Chondrocyte (in vitro differentiated cells): ENCODE data around the gene PHETA2. TPM values are rescaled to one million over a fixed set of nuclear protein-coding genes. Genes with fewer than 3 reads are reported as not detected.

Experiments used
- DNase-seq: peaks from one replicate; pipeline ENCODE4 v3.0.0; 2021; ENCODE audit warnings: mixed read lengths, low spot score
- H3K27ac Mint-ChIP-seq: one replicate; pipeline ENCODE4 v1.8.0; 2021; ENCODE audit warnings: mild to moderate bottlenecking, moderate library complexity, mixed read lengths; ENCODE audit not compliant: unreplicated experiment
- H3K27me3 Mint-ChIP-seq: 2 replicates; pipeline ENCODE4 v1.8.0; 2021; ENCODE audit warnings: low read depth, mixed read lengths
- H3K36me3 Mint-ChIP-seq: 2 replicates; pipeline ENCODE4 v1.8.0; 2021; ENCODE audit warnings: low read depth, mixed read lengths
- H3K4me1 Mint-ChIP-seq: 2 replicates; pipeline ENCODE4 v1.8.0; 2021; ENCODE audit warnings: low read depth, mild to moderate bottlenecking, mixed read lengths
- H3K4me3 Mint-ChIP-seq: one replicate; pipeline ENCODE4 v1.8.0; 2021; ENCODE audit warnings: mild to moderate bottlenecking, moderate library complexity, mixed read lengths; ENCODE audit not compliant: unreplicated experiment
- H3K9me3 Mint-ChIP-seq: 2 replicates; pipeline ENCODE4 v1.8.0; 2021; ENCODE audit warnings: low read depth, mixed read lengths
- CTCF ChIP-seq: fragments of 200-600 bp; sonication (generic); IDR thresholded peaks from 2 replicates; pipeline ENCODE4 v1.5.0; 2021; ENCODE audit warnings: antibody characterized with exemption, mild to moderate bottlenecking, moderate library complexity
- total RNA-seq: library from RNA; stranded (reverse); gene quantifications from 3 replicates; pipeline ENCODE4 v1.2.1, GENCODE V29; 2021

The PHETA2 gene
- total RNA-seq, 1 donor from 2014 or later = 1.4 TPM

- peaks cover 19% of the 10 kb centered on the region for H3K4me1 Mint-ChIP-seq
- H3K27me3 Mint-ChIP-seq = no peaks in the 10 kb centered on the region
- H3K27ac Mint-ChIP-seq = no peak overlapping the region
- H3K4me3 Mint-ChIP-seq = no peak overlapping the region
- no peak for TF ChIP-seq CTCF
- H3K36me3 Mint-ChIP-seq = peaks cover 3% of the 10 kb centered on the region
- no peaks in the 10 kb centered on the region for H3K9me3 Mint-ChIP-seq
- no peak for DNase-seq
Measured at GRCh38 chr22:42076764-42077485, 2.9 kb downstream of the PHETA2 start.

- H3K36me3 Mint-ChIP-seq = peaks cover 6% of the 10 kb centered on the region
- H3K9me3 Mint-ChIP-seq = no peaks in the 10 kb centered on the region
- H3K27ac Mint-ChIP-seq = no peak overlapping the region
- H3K27me3 Mint-ChIP-seq = no peaks in the 10 kb centered on the region
- no peak for TF ChIP-seq CTCF
- H3K4me1 Mint-ChIP-seq = peaks cover 22% of the 10 kb centered on the region
- no peak for DNase-seq
- H3K4me3 Mint-ChIP-seq = no peak overlapping the region
Measured at GRCh38 chr22:42077486-42078125, 3.6 kb downstream of the PHETA2 start.

- H3K27me3 Mint-ChIP-seq = no peaks in the 10 kb centered on the region
- DNase-seq = no peak
- H3K9me3 Mint-ChIP-seq = no peaks in the 10 kb centered on the region
- H3K4me1 Mint-ChIP-seq = peaks cover 23% of the 10 kb centered on the region
- peak overlapping the region; percentile 86 for H3K4me3 Mint-ChIP-seq
- peak overlapping the region; percentile 97 for H3K27ac Mint-ChIP-seq
- H3K36me3 Mint-ChIP-seq = peaks cover 8% of the 10 kb centered on the region
- TF ChIP-seq CTCF = no peak
Measured at GRCh38 chr22:42078469-42079318, 4.6 kb downstream of the PHETA2 start.

GRCh38 chr22:42079319-42080251 is 5.5 kb downstream of the PHETA2 start, which contains the start of gene SMDT1:
Gene SMDT1, plus strand, starts transcription at chr22:42079700. Its CDS starts 69 bp downstream, at chr22:42079769.
- Mint-ChIP-seq H3K36me3 (peaks cover 10% of the 10 kb centered on the region), H3K4me1 (peaks cover 23% of the 10 kb centered on the region), H3K9me3 (no peaks in the 10 kb centered on the region), H3K4me3 (peak within 1 kb of the TSS; percentile 86), H3K27ac (peak within 1 kb of the TSS; percentile 97), H3K27me3 (no peaks in the 10 kb centered on the region)
- DNase-seq = peak; percentile 100
- TF ChIP-seq CTCF = no peak
